ENCODE results near the gene C5orf22.
A peak's percentile ranks its signal among the peaks of the same experiment; 100 is the strongest.

The C5orf22 gene

GRCh38 chr5:31531543-31531887 is 586 bp upstream of the C5orf22 start:
- H3K4me3 ChIP-seq (replicated peaks; ENCODE audit: insufficient read depth, low read length), result peak overlapping the region; percentile 87
- peak; percentile 13 to 14 for DNase-seq (ENCODE audit: low read depth in 1 of 2, low spot score in 1 of 2)
- no peak for TF ChIP-seq REST (IDR thresholded peaks at IDR 0.05; ENCODE audit: insufficient replicate concordance, low read depth)
- TF ChIP-seq CTCF (IDR thresholded peaks at IDR 0.05; ENCODE audit: insufficient read depth, low read length), result no peak
- no peak for TF ChIP-seq POLR2AphosphoS5 (IDR thresholded peaks at IDR 0.05; ENCODE audit: low read depth)
- TF ChIP-seq SPI1 (IDR thresholded peaks at IDR 0.05; ENCODE audit: borderline replicate concordance, low read depth), result no peak; the same call in 1 of the 2 replicates
- no peak for TF ChIP-seq GABPA (IDR thresholded peaks at IDR 0.05; ENCODE audit: low read depth)
- H3K27ac ChIP-seq (replicated peaks), result peak overlapping the region; percentile 77
- H3K27me3 ChIP-seq (ENCODE audit: insufficient read depth, poor library complexity, severe bottlenecking), result no peaks in the 10 kb centered on the region

GRCh38 chr5:31534527-31535046 is 2.5 kb downstream of the C5orf22 start:
- DNase-seq (ENCODE audit: low read depth in 1 of 2, low spot score in 1 of 2), result no peak
- no peak overlapping the region for H3K4me3 ChIP-seq (replicated peaks; ENCODE audit: insufficient read depth, low read length)
- no peaks in the 10 kb centered on the region for H3K27me3 ChIP-seq (ENCODE audit: insufficient read depth, poor library complexity, severe bottlenecking)
- H3K27ac ChIP-seq (replicated peaks), result no peak overlapping the region
- TF ChIP-seq CTCF (IDR thresholded peaks at IDR 0.05; ENCODE audit: insufficient read depth, low read length) (no peak), SPI1 (IDR thresholded peaks at IDR 0.05; ENCODE audit: borderline replicate concordance, low read depth) (no peak), GABPA (IDR thresholded peaks at IDR 0.05; ENCODE audit: low read depth) (no peak), POLR2AphosphoS5 (IDR thresholded peaks at IDR 0.05; ENCODE audit: low read depth) (no peak), REST (IDR thresholded peaks at IDR 0.05; ENCODE audit: insufficient replicate concordance, low read depth) (no peak)

GRCh38 chr5:31536873-31537272 is 4.8 kb downstream of the C5orf22 start:
- no peak overlapping the region for H3K27ac ChIP-seq (replicated peaks)
- TF ChIP-seq CTCF (IDR thresholded peaks at IDR 0.05; ENCODE audit: insufficient read depth, low read length) (no peak), POLR2AphosphoS5 (IDR thresholded peaks at IDR 0.05; ENCODE audit: low read depth) (no peak), GABPA (IDR thresholded peaks at IDR 0.05; ENCODE audit: low read depth) (no peak), REST (IDR thresholded peaks at IDR 0.05; ENCODE audit: insufficient replicate concordance, low read depth) (no peak), SPI1 (IDR thresholded peaks at IDR 0.05; ENCODE audit: borderline replicate concordance, low read depth) (no peak)
- no peak for DNase-seq (ENCODE audit: low read depth in 1 of 2, low spot score in 1 of 2)
- H3K4me3 ChIP-seq (replicated peaks; ENCODE audit: insufficient read depth, low read length), result no peak overlapping the region
- no peaks in the 10 kb centered on the region for H3K27me3 ChIP-seq (ENCODE audit: insufficient read depth, poor library complexity, severe bottlenecking)
